GM12878 (cell line): ENCODE data around the gene SMAD9. TPM values are rescaled to one million over a fixed set of nuclear protein-coding genes. Genes with fewer than 3 reads are reported as not detected.

Experiments used
- ATAC-seq: fragments of 200-7000 bp; cut with Tn5 transposase; 3 replicates; pipeline ENCODE4 v1.9.1; 2020; ENCODE audit warnings: mild to moderate bottlenecking, moderate library complexity
- BruUV-seq: library from RNA; stranded (reverse); fragments of 400-500 nt; replicated peaks from 2 replicates; lab custom pipeline; 2021; lab: Mats Ljungman, UMichigan
- CTCF ChIA-PET: fragments of 300-600 bp; sonication (Branson Sonifier 250); formaldehyde crosslinking; extraction: SDS; loops from one replicate; lab custom pipeline; 2021; ENCODE audit warnings: inconsistent platforms; lab: Yijun Ruan, JAX
- POLR2A ChIA-PET: fragments of 350-600 bp; formaldehyde crosslinking; extraction: SDS; loops from one replicate; lab custom pipeline; 2021; ENCODE audit warnings: inconsistent platforms; lab: Charles Lee
- RAD21 ChIA-PET: fragments of 300-600 bp; sonication (Branson Sonifier 250); formaldehyde crosslinking; loops from one replicate; lab custom pipeline; 2023; ENCODE audit warnings: antibody characterized with exemption; ENCODE audit not compliant: unreplicated experiment; lab: Charles Lee
- SMC1A ChIA-PET: fragments of 300-600 bp; sonication (Branson Sonifier 250); formaldehyde crosslinking; loops from one replicate; lab custom pipeline; 2023; ENCODE audit not compliant: unreplicated experiment, uncharacterized antibody; lab: Charles Lee
- DNase-seq: peaks from one replicate; pipeline ENCODE4 v3.0.0-alpha.2; 2011; ENCODE audit warnings: low read depth, low spot score
- FAIRE-seq: peaks from 3 replicates; lab custom pipeline; 2011; peaks lifted over from hg19 to GRCh38; lab: Jason Lieb, UNC
- H2AFZ ChIP-seq: 2 replicates; pipeline ENCODE4 v1.6.0; 2011; ENCODE audit warnings: low read depth, low read length, control low read depth; ENCODE audit not compliant: control insufficient read depth
- H3K27ac ChIP-seq: 2 replicates; pipeline ENCODE4 v1.5.1; 2011; ENCODE audit warnings: control low read depth; ENCODE audit not compliant: control insufficient read depth, insufficient read depth
- H3K27me3 ChIP-seq, 2 experiments: replicated peaks in 1 of 2; 2 replicates each; pipeline versions ENCODE4 v1.6.0 to v1.6.1; 2011; ENCODE audit warnings: low read length in 1 of 2; ENCODE audit not compliant: control insufficient read depth in 2 of 2, insufficient read depth in 2 of 2
- H3K36me3 ChIP-seq, 2 experiments: 2 replicates each; pipeline ENCODE4 v1.5.1; 2011; ENCODE audit warnings: low read length in 1 of 2; ENCODE audit not compliant: control insufficient read depth in 2 of 2, insufficient read depth in 2 of 2
- H3K4me1 ChIP-seq: 2 replicates; pipeline ENCODE4 v1.6.1; 2011; ENCODE audit warnings: mild to moderate bottlenecking, low read length, moderate library complexity, mixed read lengths; ENCODE audit not compliant: control insufficient read depth, insufficient read depth
- H3K4me2 ChIP-seq: 2 replicates; pipeline ENCODE4 v1.6.0; 2011; ENCODE audit warnings: control low read depth; ENCODE audit not compliant: control insufficient read depth, insufficient read depth
- H3K4me3 ChIP-seq: fragments of 200-600 bp; sonication (generic); 2 replicates; pipeline ENCODE4 v1.5.1; 2016
- H3K79me2 ChIP-seq: 2 replicates; pipeline ENCODE4 v1.6.0; 2011; ENCODE audit warnings: low read length; ENCODE audit not compliant: control insufficient read depth, insufficient read depth
- H3K9ac ChIP-seq: 2 replicates; pipeline ENCODE4 v1.8.0; 2011; ENCODE audit warnings: low read length, control low read depth, mixed read lengths; ENCODE audit not compliant: control insufficient read depth, insufficient read depth
- H3K9me3 ChIP-seq: replicated peaks from 3 replicates; pipeline ENCODE4 v1.5.1; 2011; ENCODE audit warnings: mild to moderate bottlenecking, low read length; ENCODE audit not compliant: control insufficient read depth, insufficient read depth
- H4K20me1 ChIP-seq: 2 replicates; pipeline ENCODE4 v1.6.0; 2011; ENCODE audit not compliant: control insufficient read depth, insufficient read depth
- CBFB ChIP-seq: IDR thresholded peaks from 2 replicates; pipeline ENCODE4 v1.6.1; 2016; ENCODE audit warnings: antibody characterized with exemption, low read depth
- CBX3 ChIP-seq: fragments of 200-600 bp; sonication (generic); IDR thresholded peaks from 2 replicates; pipeline ENCODE4 v1.6.1; 2016; ENCODE audit warnings: low read depth, borderline replicate concordance
- CHD2 ChIP-seq: IDR thresholded peaks from 2 replicates; pipeline ENCODE4 v1.6.1; 2011; ENCODE audit warnings: low read depth, low read length, improper control_type of control experiment, borderline replicate concordance
- FOXK2 ChIP-seq: fragments of 450-650 bp; IDR thresholded peaks from 2 replicates; pipeline ENCODE4 v1.6.1; 2017; ENCODE audit warnings: mild to moderate bottlenecking, moderate library complexity
- HDGF ChIP-seq: fragments of 450-650 bp; IDR thresholded peaks from 2 replicates; pipeline ENCODE4 v1.6.1; 2016; ENCODE audit warnings: antibody characterized with exemption
- MEF2A ChIP-seq: IDR thresholded peaks from 2 replicates; pipeline ENCODE4 v1.6.1; 2011; ENCODE audit warnings: low read depth, mild to moderate bottlenecking, low read length, moderate library complexity; ENCODE audit not compliant: insufficient read depth
- MTA3 ChIP-seq: IDR thresholded peaks from 2 replicates; pipeline ENCODE4 v1.6.1; 2012; ENCODE audit warnings: low read length, inconsistent platforms, borderline replicate concordance
- MYB ChIP-seq: fragments of 150-350 bp; IDR thresholded peaks from 2 replicates; pipeline ENCODE4 v1.6.1; 2014; ENCODE audit warnings: mild to moderate bottlenecking, low read depth, low read length, borderline replicate concordance
- MYC ChIP-seq: IDR thresholded peaks from 2 replicates; pipeline ENCODE4 v1.6.1; 2011; ENCODE audit warnings: mild to moderate bottlenecking, low read length, moderate library complexity, inconsistent platforms; ENCODE audit not compliant: insufficient read depth, insufficient replicate concordance, insufficient read length, severe bottlenecking
- NR2C2 ChIP-seq: IDR thresholded peaks from 2 replicates; pipeline ENCODE4 v1.6.1; 2011; ENCODE audit warnings: borderline replicate concordance, low read depth; ENCODE audit not compliant: control insufficient read depth, insufficient read length
- PML ChIP-seq: IDR thresholded peaks from 2 replicates; pipeline ENCODE4 v1.6.1; 2012; ENCODE audit warnings: low read length, inconsistent platforms
- POLR2A ChIP-seq: IDR thresholded peaks from 2 replicates; pipeline ENCODE4 v1.6.1; 2011; ENCODE audit warnings: low read depth, mild to moderate bottlenecking, low read length
- REST ChIP-seq: IDR thresholded peaks from 2 replicates; pipeline ENCODE4 v1.6.1; 2012; ENCODE audit warnings: mild to moderate bottlenecking, low read depth, low read length
- RFX5 ChIP-seq: IDR thresholded peaks from 2 replicates; pipeline ENCODE4 v1.6.1; 2011; ENCODE audit warnings: low read depth, low read length, improper control_type of control experiment
- STAT1 ChIP-seq: fragments of 450-650 bp; conservative IDR thresholded peaks from 2 replicates; pipeline ENCODE4 v1.6.1; 2014; ENCODE audit warnings: antibody characterized with exemption, mild to moderate bottlenecking
- ZNF24 ChIP-seq: fragments of 450-650 bp; IDR thresholded peaks from 2 replicates; pipeline ENCODE4 v1.6.1; 2017; ENCODE audit warnings: antibody characterized with exemption, mild to moderate bottlenecking
- ZSCAN29 ChIP-seq: fragments of 450-650 bp; IDR thresholded peaks from 2 replicates; pipeline ENCODE4 v1.6.1; 2017; ENCODE audit warnings: mild to moderate bottlenecking, moderate library complexity
- WGBS: methylation state at CpG from one replicate; pipeline ENCODE4 v1.1.6; 2016; ENCODE audit warnings: low lambda C conversion rate; ENCODE audit not compliant: insufficient replicate concordance, insufficient coverage; ENCODE audit errors: missing lambda C conversion rate; 5-methylcytosine and 5-hydroxymethylcytosine counted together
- in situ Hi-C: fragments of 300-500 bp; cut with MboI; formaldehyde crosslinking; loops from 9 replicates; pipeline ENCODE4 v1.14.3; 2018; ENCODE audit warnings: mixed read lengths
- intact Hi-C: fragments of 100-400 bp; cut with micrococcal nuclease; formaldehyde crosslinking; loops from one replicate; pipeline ENCODE4 v1.14.2; 2022; ENCODE audit not compliant: unreplicated experiment
- polyA plus RNA-seq, 11 experiments: library from polyadenylated mRNA; depleted of rRNA in 4 of 11; unstranded in 6 of 11; stranded (reverse) in 5 of 11; fragments of >200 nt; fragmentation: Nextera tagmentation in 4 of 11; fragmentation: Illumina TruSeq in 1 of 11; extraction: Ambion mirVana in 4 of 11; extraction: Trizol in 1 of 11; gene quantifications; 1 replicate in 1 of 11; 2 replicates in 10 of 11; pipeline versions ENCODE4 v1.2.1 to v1.2.3, GENCODE V29; 2011 to 2016; ENCODE audit warnings: inconsistent platforms in 2 of 11, missing spikeins in 2 of 11, low read depth in 1 of 11
- total RNA-seq, 4 experiments: library from RNA; depleted of rRNA in 3 of 4; stranded (reverse); fragments of >200 nt in 3 of 4; fragmentation: Illumina TruSeq in 1 of 4; extraction: Trizol in 1 of 4; gene quantifications; 2 replicates each; pipeline versions ENCODE4 v1.2.1 to v1.2.3, GENCODE V29; 2013 to 2021
- TF ChIP-seq, protein P1 (sequence below): fragments of 450-650 bp; IDR thresholded peaks from 2 replicates; pipeline ENCODE4 v1.6.1; 2018; ENCODE audit warnings: mild to moderate bottlenecking, low read depth, moderate library complexity; ENCODE audit not compliant: partially characterized antibody
- TF ChIP-seq, protein P2 (sequence below): fragments of 450-650 bp; IDR thresholded peaks from 2 replicates; pipeline ENCODE4 v1.6.1; 2016; ENCODE audit warnings: mild to moderate bottlenecking

SMAD9 gene
- total and polyA plus RNA-seq, 10 of the 15 experiments (the other 5 are each of a cell fraction or from before 2014, with no cell fraction given): 0.22 to 0.69 (median 0.42) TPM; not detected in 6

DNA sequence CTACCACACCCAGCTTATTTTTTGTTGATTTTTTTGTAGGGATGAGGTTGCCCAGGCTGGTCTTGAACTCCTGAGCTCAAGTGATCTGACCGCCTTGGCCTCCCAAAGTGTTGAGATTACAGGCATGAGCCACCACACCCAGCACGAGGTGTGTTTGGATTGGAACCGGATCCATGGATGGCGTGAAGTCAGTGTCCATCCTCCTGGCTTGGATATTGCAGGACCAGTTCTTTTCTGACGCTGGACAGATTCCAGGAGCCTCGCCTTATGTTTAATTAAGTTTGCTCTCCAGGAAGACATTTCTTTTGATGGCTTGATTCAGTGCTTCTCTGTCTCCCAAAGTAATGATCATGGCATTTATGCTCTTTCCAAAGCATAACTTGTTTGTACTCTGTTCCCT lies 115.5 kb downstream of the SMAD9 start (continued):
- no peak for TF ChIP-seq CBX3
- no peak for TF ChIP-seq FOXK2
- no peak for TF ChIP-seq POLR2A
- TF ChIP-seq CHD2: no peak
- TF ChIP-seq, protein P1, sequence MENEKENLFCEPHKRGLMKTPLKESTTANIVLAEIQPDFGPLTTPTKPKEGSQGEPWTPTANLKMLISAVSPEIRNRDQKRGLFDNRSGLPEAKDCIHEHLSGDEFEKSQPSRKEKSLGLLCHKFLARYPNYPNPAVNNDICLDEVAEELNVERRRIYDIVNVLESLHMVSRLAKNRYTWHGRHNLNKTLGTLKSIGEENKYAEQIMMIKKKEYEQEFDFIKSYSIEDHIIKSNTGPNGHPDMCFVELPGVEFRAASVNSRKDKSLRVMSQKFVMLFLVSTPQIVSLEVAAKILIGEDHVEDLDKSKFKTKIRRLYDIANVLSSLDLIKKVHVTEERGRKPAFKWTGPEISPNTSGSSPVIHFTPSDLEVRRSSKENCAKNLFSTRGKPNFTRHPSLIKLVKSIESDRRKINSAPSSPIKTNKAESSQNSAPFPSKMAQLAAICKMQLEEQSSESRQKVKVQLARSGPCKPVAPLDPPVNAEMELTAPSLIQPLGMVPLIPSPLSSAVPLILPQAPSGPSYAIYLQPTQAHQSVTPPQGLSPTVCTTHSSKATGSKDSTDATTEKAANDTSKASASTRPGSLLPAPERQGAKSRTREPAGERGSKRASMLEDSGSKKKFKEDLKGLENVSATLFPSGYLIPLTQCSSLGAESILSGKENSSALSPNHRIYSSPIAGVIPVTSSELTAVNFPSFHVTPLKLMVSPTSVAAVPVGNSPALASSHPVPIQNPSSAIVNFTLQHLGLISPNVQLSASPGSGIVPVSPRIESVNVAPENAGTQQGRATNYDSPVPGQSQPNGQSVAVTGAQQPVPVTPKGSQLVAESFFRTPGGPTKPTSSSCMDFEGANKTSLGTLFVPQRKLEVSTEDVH: no peak
- TF ChIP-seq REST: no peak

GRCh38 chr13:36801035-36801434 lies 119.0 kb downstream of the SMAD9 start:
- no peak overlapping the region for H3K27ac ChIP-seq
- no peak overlapping the region for H3K9ac ChIP-seq
- in situ Hi-C loops: no loop called here
- no peaks in the 10 kb centered on the region for H3K4me1 ChIP-seq
- CTCF ChIA-PET: no interaction called here
- BruUV-seq: no TSS peak
- TF ChIP-seq MYC: no peak
- TF ChIP-seq ZSCAN29: no peak
- TF ChIP-seq RFX5: no peak
- no peak for TF ChIP-seq MYB
- no peak for TF ChIP-seq CBFB
- no peak for TF ChIP-seq PML
- no peak for TF ChIP-seq MTA3
- no peak for TF ChIP-seq STAT1
- TF ChIP-seq ZNF24: no peak
- no peak for TF ChIP-seq MEF2A
- TF ChIP-seq NR2C2: no peak
- TF ChIP-seq, protein P2, sequence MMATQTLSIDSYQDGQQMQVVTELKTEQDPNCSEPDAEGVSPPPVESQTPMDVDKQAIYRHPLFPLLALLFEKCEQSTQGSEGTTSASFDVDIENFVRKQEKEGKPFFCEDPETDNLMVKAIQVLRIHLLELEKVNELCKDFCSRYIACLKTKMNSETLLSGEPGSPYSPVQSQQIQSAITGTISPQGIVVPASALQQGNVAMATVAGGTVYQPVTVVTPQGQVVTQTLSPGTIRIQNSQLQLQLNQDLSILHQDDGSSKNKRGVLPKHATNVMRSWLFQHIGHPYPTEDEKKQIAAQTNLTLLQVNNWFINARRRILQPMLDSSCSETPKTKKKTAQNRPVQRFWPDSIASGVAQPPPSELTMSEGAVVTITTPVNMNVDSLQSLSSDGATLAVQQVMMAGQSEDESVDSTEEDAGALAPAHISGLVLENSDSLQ: no peak
- TF ChIP-seq HDGF: no peak
- no peaks in the 10 kb centered on the region for H3K79me2 ChIP-seq
- ATAC-seq: no peak
- H2AFZ ChIP-seq: no peak overlapping the region
- H3K4me3 ChIP-seq: no peak overlapping the region
- 31% methylated on average over 3 of the region's 3 CpGs for WGBS
- FAIRE-seq: no peak
- POLR2A ChIA-PET: no interaction called here
- H3K36me3 ChIP-seq: no peaks in the 10 kb centered on the region
- RAD21 ChIA-PET: no interaction called here
- H3K4me2 ChIP-seq: no peak overlapping the region
- SMC1A ChIA-PET: no interaction called here
- H3K9me3 ChIP-seq: no peaks in the 10 kb centered on the region
- H4K20me1 ChIP-seq: no peaks in the 10 kb centered on the region
- DNase-seq: no peak
- intact Hi-C loops: no loop called here
- H3K27me3 ChIP-seq: no peaks in the 10 kb centered on the region
